SU-DHL-6 (cell line): ENCODE results near the gene GPR35.

Experiments used
- EZH2phosphoT487 ChIP-seq: fragments of 200-600 bp; sonication (generic), shearing (Covaris generic); conservative IDR thresholded peaks from 2 replicates; pipeline ENCODE4 v1.6.1; 2018; ENCODE audit warnings: mild to moderate bottlenecking, antibody characterized with exemption, low read length, moderate library complexity, mixed read lengths
- TF ChIP-seq, protein P1 (sequence below): fragments of 200-600 bp; sonication (generic); IDR thresholded peaks from one replicate; pipeline ENCODE4 v1.5.1; 2017; ENCODE audit warnings: antibody characterized with exemption, mild to moderate bottlenecking, low read length, moderate library complexity; ENCODE audit not compliant: insufficient read depth, poor library complexity, severe bottlenecking

DNA sequence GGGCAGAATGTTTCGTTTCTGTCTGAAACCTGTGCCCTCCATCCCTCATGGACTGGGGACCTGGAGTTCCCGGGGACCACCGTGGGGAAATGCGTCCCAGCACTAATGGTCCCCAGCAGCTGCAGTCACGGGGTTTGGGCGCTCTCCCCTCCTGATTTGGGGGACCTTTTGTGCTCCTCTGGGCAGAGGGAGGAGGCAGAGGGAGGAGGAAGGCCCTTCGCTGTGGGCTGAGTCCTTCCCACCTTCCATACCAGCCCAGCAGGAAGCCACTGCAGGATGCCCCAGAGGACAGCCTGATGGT is 3.2 kb downstream of the GPR35 start:
- no peak for TF ChIP-seq EZH2phosphoT487
- TF ChIP-seq, protein P1, sequence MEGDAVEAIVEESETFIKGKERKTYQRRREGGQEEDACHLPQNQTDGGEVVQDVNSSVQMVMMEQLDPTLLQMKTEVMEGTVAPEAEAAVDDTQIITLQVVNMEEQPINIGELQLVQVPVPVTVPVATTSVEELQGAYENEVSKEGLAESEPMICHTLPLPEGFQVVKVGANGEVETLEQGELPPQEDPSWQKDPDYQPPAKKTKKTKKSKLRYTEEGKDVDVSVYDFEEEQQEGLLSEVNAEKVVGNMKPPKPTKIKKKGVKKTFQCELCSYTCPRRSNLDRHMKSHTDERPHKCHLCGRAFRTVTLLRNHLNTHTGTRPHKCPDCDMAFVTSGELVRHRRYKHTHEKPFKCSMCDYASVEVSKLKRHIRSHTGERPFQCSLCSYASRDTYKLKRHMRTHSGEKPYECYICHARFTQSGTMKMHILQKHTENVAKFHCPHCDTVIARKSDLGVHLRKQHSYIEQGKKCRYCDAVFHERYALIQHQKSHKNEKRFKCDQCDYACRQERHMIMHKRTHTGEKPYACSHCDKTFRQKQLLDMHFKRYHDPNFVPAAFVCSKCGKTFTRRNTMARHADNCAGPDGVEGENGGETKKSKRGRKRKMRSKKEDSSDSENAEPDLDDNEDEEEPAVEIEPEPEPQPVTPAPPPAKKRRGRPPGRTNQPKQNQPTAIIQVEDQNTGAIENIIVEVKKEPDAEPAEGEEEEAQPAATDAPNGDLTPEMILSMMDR = no peak
